Right atrium auricular region (tissue), 2 donors: ENCODE results near the gene ADPRHL1. TPM values are rescaled to one million over a fixed set of nuclear protein-coding genes. Genes with fewer than 3 reads are reported as not detected.
A peak's percentile ranks its signal among the peaks of the same experiment; 100 is the strongest.

Experiments used
- DNase-seq: peaks from one replicate; pipeline ENCODE4 v3.0.0-alpha.2; 2019; ENCODE audit warnings: low spot score
- H3K27ac ChIP-seq, 2 donors: fragments of 200-600 bp; sonication (generic); 1 replicate in 1 of 2; 2 replicates in 1 of 2; pipeline ENCODE4 v1.5.1; 2016 to 2019
- H3K27me3 ChIP-seq, 2 donors: fragments of 200-600 bp; sonication (generic); one replicate each; pipeline versions ENCODE4 v1.5.1 to v1.6.0; 2017 to 2019
- H3K36me3 ChIP-seq: fragments of 200-600 bp; sonication (generic); one replicate; pipeline ENCODE4 v1.5.1; 2016
- H3K4me1 ChIP-seq, 2 donors: fragments of 200-600 bp; sonication (generic); one replicate each; pipeline versions ENCODE4 v1.5.1 to v1.6.0; 2017 to 2019
- H3K4me3 ChIP-seq, 2 donors: fragments of 200-600 bp; sonication (generic); 1 replicate in 1 of 2; 2 replicates in 1 of 2; pipeline ENCODE4 v1.5.1; 2017 to 2019; ENCODE audit warnings: mild to moderate bottlenecking in 1 of 2, moderate library complexity in 1 of 2
- H3K9me3 ChIP-seq, 2 donors: fragments of 200-600 bp; sonication (generic); one replicate each; pipeline ENCODE4 v1.5.1; 2019
- total RNA-seq, 2 donors: library from RNA; depleted of rRNA; stranded (reverse); fragments of >200 nt; gene quantifications; one replicate each; pipeline ENCODE4 v1.1.0, GENCODE V29; 2016
- TF ChIP-seq, protein P1 (sequence below), 2 donors: fragments of 200-600 bp; sonication (generic); IDR thresholded peaks; one replicate each; pipeline ENCODE4 v1.5.1; 2019; ENCODE audit warnings: antibody characterized with exemption in 2 of 2

ADPRHL1 gene
- total RNA-seq, 2 donors from 2014 or later = 222 to 329 TPM

DNA sequence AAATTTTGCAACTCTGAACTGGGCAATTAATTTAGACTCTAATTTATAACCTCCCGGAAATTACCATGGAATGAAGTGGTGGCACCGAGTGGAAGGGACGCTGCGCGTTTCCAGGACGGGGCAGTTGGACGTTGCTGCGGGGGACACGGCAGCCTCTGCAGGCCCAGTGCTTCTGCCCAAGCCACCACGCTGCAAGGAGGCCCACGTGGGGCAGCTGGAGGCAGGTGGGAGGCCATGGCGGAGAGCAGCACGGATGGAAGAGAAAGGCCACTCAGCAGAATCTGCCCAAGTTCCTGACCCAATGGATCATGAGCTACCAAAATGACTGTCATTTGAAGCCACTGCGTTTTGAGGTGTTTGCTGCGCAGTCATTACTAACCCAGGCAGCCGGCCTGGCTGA lies 11.2 kb upstream of the ADPRHL1 start:
- H3K36me3 ChIP-seq = peaks cover 23% of the 10 kb centered on the region
- no peak for DNase-seq
- H3K27ac ChIP-seq = no peak overlapping the region
- H3K9me3 ChIP-seq = no peaks in the 10 kb centered on the region
- TF ChIP-seq, protein P1, sequence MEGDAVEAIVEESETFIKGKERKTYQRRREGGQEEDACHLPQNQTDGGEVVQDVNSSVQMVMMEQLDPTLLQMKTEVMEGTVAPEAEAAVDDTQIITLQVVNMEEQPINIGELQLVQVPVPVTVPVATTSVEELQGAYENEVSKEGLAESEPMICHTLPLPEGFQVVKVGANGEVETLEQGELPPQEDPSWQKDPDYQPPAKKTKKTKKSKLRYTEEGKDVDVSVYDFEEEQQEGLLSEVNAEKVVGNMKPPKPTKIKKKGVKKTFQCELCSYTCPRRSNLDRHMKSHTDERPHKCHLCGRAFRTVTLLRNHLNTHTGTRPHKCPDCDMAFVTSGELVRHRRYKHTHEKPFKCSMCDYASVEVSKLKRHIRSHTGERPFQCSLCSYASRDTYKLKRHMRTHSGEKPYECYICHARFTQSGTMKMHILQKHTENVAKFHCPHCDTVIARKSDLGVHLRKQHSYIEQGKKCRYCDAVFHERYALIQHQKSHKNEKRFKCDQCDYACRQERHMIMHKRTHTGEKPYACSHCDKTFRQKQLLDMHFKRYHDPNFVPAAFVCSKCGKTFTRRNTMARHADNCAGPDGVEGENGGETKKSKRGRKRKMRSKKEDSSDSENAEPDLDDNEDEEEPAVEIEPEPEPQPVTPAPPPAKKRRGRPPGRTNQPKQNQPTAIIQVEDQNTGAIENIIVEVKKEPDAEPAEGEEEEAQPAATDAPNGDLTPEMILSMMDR (IDR thresholded peaks at IDR 0.05) = no peak
- H3K4me3 ChIP-seq = no peak overlapping the region
- no peaks in the 10 kb centered on the region for H3K27me3 ChIP-seq
- H3K4me1 ChIP-seq = no peaks in the 10 kb centered on the region

DNA sequence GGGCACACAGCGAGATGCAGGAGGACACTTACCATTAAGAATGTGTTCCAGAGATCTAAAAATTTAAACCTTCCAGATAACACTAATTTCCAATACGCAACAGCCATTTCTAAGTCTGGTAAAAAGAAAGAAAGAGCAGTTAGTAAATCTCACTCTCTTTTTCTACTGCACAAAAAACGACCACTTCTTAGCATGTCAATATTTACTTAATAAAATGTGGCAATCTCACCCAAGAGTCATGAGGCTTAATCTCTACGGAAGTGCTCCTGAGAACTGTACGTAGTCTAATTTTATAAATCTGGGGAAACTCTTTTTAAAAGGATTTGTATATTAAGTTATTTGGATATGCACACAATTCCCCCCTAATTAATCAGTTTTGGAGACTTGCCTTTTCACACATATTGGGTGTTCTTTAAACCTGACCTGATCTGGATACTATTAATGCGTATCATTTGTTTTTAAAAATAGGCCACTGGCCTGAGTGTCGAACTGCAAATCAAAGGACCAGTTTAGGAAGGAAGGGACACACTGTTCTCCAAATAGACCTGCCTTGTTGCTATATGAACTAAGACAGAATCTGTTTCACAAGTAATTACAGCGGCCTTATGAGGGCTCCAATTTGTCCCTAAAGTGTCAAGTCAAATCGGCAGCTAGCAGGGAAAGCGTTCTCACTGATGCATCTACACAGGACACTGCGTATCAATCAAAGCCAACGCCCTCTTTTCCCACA lies 7.9 kb upstream of the ADPRHL1 start:
- H3K27ac ChIP-seq = peak overlapping the region; percentile 32 to 64
- TF ChIP-seq, protein P1 (IDR thresholded peaks at IDR 0.05) = no peak
- peaks cover 0 to 14% of the 10 kb centered on the region in 2 donors for H3K4me1 ChIP-seq
- DNase-seq = no peak
- peaks cover 30% of the 10 kb centered on the region for H3K36me3 ChIP-seq
- H3K4me3 ChIP-seq = no peak overlapping the region
- no peaks in the 10 kb centered on the region for H3K9me3 ChIP-seq
- H3K27me3 ChIP-seq = no peaks in the 10 kb centered on the region

DNA sequence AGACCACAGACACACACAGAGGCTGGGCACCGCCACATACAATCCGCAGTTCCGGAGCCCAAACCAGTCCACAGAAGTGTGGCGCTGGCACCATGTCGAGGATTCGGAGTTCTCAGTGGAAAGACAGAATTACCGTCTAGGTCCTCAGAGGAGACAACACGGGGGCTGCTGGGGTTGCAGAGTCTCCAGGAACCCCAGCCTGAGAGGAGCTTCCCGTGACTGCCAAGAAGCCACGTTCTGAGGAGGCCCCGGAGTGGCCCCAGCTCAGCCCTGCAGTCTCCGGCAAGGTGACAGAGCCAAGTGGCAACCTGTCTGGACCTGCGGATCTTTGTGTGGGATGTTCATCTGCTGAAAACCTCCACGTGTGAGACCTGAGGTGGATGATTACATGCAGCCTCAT lies 7.3 kb upstream of the ADPRHL1 start:
- Histone ChIP-seq H3K4me1 (peaks cover 0 to 15% of the 10 kb centered on the region in 2 donors), H3K27ac (peak overlapping the region; percentile 32 to 64), H3K36me3 (peaks cover 32% of the 10 kb centered on the region), H3K4me3 (no peak overlapping the region), H3K9me3 (no peaks in the 10 kb centered on the region), H3K27me3 (no peaks in the 10 kb centered on the region)
- TF ChIP-seq, protein P1 (IDR thresholded peaks at IDR 0.05) = no peak
- no peak for DNase-seq

DNA sequence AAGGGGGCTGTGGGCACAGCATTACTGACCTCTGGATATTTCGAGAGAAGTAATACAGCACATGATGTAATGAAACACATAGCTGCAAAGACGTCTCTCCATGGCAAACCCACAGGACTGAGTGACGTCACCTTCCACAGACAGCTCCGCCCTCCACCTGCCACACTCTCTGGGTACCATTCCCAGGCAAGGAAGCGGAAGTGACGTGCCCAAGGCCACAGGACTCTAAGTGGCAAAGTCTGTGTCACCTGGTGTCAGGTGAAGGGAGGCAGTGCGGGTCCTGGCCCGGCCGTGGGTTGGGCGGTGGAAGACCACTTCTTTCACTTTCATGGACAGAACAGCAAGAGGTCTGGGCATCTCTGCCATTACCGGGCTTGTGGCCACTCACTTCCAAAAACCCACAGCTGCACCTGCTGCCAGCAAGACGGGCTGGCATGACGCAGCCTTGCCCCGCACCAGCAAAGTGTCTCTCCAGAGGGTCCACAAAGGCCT lies 6.8 kb upstream of the ADPRHL1 start:
- no peak overlapping the region for H3K27ac ChIP-seq
- H3K4me3 ChIP-seq = no peak overlapping the region
- no peak for DNase-seq
- H3K4me1 ChIP-seq = peaks cover 0 to 20% of the 10 kb centered on the region in 2 donors
- H3K27me3 ChIP-seq = no peaks in the 10 kb centered on the region
- peaks cover 32% of the 10 kb centered on the region for H3K36me3 ChIP-seq
- TF ChIP-seq, protein P1 (IDR thresholded peaks at IDR 0.05) = no peak
- H3K9me3 ChIP-seq = no peaks in the 10 kb centered on the region

DNA sequence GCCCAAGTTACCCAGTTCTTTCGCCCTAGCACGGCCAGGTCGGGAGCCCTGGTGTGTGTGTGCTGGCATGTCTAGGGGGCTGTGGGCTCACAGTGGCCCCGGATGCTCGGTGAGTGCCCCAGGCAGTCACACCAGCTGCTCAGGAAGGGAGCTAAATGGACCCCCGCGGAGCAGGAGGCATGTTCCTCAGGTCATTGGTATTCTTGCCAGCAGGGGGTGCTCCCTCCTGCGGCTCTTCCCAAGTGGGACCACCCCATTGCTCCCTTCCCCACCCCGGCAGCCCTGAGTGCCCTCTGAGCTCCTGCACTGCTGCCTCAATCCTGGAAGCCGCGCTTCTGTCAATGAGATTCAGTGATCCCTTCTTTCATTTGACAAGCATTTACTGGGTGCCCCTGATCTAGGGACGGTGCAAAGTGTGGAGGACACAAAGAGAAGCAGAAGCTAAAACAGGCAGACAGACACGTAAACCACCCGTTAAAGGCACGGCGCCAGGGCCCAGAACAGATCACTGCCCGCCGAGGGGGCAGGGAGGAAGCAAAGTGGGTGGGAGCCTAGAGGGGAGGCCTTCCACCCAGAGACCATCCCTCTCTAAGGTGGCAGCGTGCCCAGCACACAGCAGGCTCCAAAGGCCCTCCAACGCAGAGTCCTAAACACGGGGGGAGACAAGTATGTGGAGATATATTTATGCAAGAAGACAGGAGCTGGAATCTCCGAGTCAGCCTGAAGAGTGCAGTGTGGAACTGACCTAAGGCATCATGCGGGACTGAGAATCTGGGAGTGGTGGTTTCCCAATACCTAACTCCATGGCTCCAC lies 5.2 kb upstream of the ADPRHL1 start:
- Histone ChIP-seq H3K4me3 (no peak overlapping the region), H3K27ac (peak overlapping the region; percentile 20 to 50), H3K36me3 (peaks cover 32% of the 10 kb centered on the region), H3K9me3 (no peaks in the 10 kb centered on the region), H3K27me3 (no peaks in the 10 kb centered on the region), H3K4me1 (peaks cover 0 to 31% of the 10 kb centered on the region in 2 donors)
- no peak for DNase-seq
- TF ChIP-seq, protein P1 (IDR thresholded peaks at IDR 0.05) = peak in 1 of 2 donors; percentile 59
